ENCODE results near the gene LPAR2.
"Not testable (repeated sequence)": the region's sequence is repeated elsewhere in the genome, so short reads cannot be mapped to it uniquely, and the experiment has no call there.

LPAR2 gene

DNA sequence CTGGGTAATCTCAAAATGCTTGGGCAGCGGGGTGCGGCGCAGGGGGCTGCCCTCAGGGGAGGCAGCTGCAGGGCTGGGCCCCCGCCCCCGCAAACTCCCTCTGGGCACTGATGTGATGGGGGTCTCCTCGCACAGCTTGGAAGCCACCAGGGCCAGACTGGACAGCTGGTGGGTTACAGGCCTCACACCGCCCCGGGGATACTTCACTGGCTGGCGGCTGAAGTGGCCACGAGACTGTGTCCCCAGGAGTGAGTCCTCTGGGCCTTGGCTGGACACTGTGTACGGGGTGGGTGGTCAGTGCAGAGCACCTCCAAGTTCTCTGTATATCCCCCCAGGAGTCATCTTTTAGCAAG, 2.0 kb upstream of the LPAR2 start:
- no peak for FAIRE-seq

DNA sequence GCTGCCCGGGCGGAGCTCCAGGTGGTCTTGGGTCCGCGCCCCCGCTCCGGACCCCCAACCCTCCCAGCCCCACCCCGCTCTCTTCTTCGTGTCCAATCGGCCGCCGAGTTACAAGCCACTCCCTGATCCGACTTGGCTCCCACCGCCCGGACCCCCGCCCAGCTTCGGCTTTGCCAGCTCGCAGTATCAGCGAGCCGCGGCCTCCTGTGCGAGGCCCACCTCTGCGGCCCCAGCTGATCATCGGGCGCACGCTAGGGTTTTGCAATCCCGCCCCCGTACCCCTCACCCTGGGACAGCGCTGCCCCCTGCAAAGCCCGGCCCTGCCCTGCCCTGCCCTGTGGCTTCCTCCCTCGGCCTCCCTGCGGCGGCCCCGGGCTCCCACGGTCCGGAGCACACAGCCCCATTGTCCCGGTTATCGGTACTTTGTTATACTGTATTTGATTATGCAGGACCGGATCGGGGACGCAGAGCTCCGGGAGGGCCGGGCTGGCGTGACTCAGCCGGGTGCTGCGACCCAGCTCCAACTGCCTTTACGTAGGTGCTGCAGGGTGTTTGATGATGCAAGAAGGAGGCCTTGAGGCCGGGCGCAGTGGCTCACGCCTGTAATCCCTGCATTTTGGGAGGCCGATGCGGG, 598 bp upstream of the LPAR2 start:
- FAIRE-seq, result no peak

DNA sequence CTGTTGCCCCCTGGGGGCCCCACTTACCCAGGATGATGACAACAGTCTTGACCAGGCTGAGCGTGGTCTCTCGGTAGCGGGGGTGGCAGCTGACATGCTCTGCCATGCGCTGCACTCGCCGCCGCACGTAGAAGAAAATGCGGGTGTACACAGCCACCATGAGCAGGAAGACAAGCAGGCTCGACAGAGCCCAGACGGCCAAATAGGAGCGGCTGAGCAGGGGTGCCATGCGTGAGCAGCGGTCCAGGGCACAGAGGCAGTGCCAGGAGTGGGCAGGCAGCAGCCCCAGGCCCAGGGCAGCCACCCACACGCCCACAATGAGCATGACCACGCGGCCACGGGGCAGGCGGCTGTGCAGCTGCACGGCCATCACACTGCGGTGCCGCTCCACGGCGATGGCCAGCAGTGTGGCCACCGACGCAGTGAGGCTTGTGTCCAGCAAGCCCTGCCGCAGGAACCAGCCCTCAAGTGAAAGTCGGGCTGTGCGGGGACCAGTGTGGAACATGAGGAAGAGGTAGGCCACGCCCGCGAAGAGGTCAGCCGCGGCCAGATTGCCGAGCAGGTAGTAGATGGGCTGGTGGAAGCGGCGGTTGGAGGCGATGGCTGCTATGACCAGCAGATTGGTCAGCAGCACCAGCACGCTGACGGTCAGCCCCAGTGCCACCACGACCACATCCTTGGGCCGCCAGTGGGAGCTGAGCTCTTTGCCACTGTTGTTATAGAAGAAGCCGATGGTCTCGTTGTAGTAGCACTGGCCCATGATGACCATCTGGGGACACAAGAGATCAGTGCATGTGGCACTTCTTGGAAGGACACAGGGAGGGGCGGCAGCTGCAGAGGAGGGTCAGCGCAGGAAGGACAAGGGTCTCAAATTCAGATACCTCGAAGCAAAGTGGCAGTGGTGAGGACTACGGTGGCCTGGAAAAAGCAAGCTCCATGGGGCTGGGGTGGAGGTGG, 1.2 kb downstream of the LPAR2 start:
- no peak for FAIRE-seq

DNA sequence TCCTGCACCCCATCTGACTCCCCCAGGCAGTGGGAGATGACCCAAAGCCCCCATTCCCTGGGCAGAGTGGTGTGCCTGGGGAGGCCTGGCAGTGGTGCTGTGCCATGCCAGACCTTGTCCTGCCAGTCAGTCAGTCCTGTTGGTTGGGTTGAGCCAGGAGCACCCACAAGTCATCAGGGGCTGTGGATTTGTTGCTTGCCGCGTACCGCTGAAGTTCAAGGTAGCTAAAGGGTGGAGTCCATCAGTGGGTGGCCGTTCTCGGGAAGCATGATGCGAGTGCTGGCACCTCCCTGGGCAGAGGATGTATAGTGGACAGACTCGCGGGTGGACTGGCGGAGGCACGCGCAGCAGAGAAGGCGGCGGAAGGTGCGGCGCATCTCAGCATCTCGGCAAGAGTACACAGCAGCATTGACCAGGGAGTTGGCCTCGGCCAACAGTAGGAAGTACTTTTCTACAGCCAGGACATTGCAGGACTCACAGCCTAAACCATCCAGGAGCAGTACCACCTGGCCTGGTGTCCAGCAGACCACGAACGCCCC, 3.9 kb downstream of the LPAR2 start:
- no peak for FAIRE-seq

GRCh38 chr19:19623383-19623782, 4.6 kb downstream of the LPAR2 start:
- FAIRE-seq, result no peak

GRCh38 chr19:19619849-19620210, 8.2 kb downstream of the LPAR2 start:
- no peak for FAIRE-seq

DNA sequence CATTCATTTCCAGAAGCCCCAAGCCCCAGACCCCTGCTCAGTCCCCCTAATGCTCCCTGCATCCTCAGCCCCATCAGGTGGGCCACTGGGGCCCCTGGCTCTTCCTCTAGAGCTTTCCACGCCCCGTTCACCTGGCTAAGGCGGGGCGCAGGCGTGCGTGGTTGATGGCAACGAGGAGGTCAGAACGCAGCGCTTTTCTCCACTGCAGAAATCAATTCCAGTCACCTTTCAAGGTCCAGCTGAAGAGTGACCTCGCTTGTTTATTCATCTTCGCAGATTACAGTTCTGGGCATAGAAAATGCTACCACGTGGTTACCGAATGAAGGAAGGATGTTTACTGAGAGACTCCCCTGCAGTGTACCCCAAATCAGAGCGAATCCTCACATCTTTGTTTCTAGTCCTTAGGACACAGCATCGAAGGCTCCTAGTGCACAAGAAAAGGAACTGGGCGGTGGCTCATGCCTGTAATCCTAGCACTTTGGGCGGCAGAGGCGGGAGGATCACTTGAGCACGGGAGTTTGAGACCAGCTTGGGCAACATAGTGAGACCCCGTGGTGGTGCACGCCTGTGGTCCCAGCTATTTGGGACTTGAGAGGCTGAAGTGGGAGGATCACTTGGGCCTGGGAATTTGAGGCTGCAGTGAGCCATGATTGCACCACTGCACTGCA, 8.7 kb downstream of the LPAR2 start:
- no peak for FAIRE-seq

DNA sequence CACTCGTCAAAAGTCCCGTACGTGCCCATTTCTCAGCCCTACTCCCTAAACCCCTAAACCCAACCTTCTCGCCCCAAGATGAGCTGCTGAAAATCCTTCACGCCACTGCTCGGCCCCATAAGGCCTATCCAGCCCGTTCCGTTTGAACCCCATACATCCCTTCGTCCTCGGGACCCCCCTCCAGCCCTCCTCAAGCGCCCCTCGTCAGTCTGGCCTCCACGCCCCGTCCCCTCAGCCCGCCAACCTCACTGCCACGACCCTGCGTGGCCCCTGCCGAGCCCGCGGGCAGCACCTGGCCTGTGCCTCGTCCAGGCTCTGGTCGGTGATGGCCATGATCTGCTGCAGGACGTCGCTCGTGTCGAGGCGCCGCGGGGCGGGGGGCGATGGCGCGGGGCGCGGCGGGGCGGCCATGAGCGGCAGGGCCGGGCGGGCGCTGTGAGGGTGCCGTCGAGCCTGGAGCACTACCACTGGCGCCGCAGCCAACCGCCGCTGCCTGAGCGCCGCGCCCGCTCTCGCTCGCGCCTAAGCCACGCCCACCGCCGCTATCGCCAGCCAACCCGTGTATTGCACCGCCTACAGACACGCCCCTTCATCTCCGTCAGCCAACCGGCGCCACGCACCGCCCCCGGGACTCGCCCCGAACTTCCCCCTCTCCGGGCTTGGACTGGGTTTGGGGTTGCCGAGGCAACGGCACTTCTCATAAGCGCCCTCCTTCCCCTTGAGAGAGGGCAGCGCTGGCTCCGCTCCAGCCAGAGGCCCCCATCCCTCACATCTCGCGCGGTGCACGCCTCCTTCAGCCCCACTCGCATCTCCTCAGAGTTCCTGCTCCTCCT, 9.6 kb downstream of the LPAR2 start, which contains the start of gene PBX4:
PBX4 (minus strand) TSS at position 469 of the 833 bp plus-strand sequence; CDS start at position 411, 58 bp downstream.
- no peak for FAIRE-seq

DNA sequence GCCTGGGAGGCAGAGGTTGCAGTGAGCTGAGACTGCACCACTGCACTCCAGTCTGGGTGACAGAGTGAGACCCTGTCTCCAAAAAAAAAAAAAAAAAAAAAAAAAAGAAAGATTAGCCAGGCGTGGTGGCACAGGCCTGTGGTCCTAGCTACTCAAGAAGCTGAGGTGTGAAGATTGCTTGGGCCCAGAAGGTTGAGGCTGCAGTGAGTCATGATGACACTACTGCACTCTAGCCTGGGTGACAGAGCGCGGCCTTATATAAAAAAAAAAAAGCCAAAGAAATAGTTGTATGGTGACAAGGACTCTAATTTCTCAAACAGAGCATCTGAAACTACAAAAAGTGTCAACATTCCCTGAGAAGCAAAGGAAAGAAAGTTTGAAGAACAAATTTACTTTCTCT, 12.9 kb downstream of the LPAR2 start:
- no peak for FAIRE-seq

DNA sequence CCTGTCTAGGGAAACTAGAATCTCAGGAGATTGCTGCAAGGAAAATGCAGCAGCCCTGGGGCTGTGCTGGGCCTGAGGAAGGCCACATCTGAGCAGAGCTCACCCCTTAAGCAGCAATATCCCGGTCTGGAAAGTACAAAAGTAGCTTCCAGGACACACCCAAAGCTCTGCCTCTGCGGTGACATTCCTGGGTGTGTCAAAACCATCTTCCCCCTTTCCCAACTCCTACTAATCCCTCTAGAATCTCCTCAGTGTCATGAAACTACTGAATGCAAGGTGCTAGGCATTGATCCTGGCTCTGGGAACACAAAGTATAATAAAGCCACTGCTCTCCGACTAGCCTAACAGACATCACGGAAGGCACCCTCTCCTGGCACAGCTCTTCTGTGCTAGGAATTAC, 14.5 kb downstream of the LPAR2 start:
- FAIRE-seq, result no peak

DNA sequence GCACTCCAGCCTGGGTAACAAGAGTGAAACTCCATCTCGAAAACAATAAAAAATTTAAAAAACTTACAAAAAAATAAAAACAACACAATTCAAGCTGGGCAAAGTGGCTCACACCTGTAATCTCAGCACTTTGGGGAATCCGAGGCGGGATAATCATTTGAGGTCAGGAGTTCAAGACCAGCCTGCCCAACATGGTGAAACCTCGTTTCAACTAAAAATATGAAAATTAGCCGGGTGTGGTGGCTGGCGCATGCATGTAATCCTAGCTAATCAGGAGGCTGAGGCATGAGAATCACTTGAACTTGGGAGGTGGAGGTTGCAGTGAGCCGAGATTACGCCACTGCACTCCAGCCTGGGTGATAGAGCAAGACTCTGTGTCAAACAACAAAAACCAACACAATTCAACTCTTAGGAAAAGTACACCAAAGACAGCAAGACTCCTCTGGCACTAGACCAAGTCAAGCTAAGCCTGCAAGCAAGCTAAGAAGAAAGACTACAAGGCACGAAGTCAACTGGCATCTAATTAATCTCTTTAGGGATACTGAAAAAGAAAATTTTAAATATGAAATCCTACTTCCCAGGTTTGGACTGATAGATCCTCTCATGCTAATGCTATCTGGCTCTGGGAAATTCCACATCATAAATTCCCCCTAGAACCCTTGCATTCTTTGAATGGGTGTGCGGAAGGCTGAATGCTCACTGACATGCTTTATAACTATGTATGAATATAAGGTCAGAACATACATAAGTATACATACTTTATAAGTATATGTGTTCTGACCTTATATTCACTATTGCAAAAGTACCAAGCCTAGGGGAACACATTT, 17.4 kb downstream of the LPAR2 start:
- no peak for FAIRE-seq

DNA sequence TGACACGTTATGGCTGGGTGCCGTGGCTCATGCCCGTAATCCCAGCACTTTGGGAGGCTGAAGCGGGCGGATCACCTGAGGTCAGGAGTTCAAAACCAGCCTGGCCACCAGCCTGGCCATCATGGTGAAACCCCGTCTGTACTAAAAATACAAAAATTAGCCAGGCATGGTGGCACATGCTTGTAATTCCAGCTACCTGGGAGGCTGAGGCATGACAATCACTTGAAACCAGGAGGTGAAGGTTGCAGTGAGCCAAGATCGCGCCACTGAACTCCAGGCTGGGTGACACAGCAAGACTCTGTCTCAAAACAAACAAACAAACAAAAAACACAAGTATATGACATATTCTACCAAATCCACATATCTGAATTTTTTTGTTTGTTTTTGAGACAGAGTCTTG, 21.3 kb downstream of the LPAR2 start:
- FAIRE-seq, result not testable (repeated sequence)

GRCh38 chr19:19606021-19606420, 22.0 kb downstream of the LPAR2 start:
- peak; percentile 43 for FAIRE-seq

DNA sequence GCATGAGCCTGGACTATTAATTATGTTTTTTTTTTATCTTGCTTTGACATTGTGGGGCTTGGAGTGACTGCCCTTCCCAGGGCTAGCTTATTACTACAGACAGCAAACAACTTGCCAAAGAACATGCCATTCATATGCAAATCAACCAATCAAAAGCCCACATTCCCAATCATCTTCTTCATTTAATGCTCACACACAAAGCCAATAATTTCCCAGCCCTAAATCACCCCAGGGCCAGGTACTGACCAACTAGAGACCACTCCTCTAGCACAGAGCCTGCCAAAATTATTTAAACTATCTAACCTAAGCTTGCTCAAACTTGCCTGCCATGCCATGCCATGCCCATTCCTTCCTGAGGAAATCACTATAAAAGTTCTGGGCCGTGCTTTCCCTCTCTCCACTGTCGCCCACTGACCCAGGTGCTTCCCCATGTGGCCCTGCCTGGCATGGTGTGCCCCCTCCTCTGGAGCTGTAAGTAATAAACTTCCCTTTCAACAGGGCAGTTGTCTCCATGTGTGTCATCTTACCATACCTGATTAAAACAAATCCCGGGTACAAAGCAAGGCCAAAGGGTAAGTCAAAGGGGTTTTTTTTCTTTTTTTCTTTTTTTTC, 25.2 kb downstream of the LPAR2 start:
- no peak for FAIRE-seq

GRCh38 chr19:19602136-19602712, 25.8 kb downstream of the LPAR2 start:
- FAIRE-seq, result no peak

DNA sequence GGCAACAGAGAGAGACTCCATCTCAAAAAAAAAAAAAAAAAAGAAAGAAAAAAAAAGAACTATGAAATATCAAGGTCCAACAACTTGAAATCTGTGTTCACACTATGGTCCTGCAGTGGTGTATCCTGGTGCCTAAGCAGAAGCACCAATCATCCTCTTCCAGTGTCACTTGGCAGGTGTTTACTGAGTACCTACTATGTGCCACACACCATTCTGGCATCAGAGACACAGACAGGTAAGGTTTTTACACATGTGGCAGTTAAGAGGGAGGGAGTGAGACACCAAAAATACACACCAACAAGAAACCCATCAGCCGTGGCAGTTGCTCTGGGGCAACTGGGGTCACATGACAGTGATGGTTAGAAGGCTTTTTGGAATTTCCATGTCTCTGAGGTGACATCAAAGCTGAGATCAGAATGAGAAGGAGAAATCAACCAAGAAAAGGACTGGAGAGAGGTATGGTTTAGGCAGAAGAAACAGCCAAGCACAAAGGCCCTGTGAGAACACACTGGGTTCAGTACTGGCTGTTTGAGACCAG, 27.2 kb downstream of the LPAR2 start:
- FAIRE-seq, result no peak

- FAIRE-seq, result not testable (repeated sequence)
Measured at GRCh38 chr19:19598728-19599451, 29.1 kb downstream of the LPAR2 start.

- FAIRE-seq, result no peak
Measured at GRCh38 chr19:19597809-19598306, 30.2 kb downstream of the LPAR2 start.

GRCh38 chr19:19595171-19595701, 32.8 kb downstream of the LPAR2 start:
- FAIRE-seq, result no peak
